CD4-positive, alpha-beta T cell treated with Interleukin-15 for 4 hours (primary cell): ENCODE measurements around the gene FGF8.

ENCODE experiments used
- DNase-seq: peaks from one replicate; pipeline ENCODE4 v3.0.0-alpha.2; 2020; ENCODE audit warnings: low spot score

Gene FGF8

GRCh38 chr10:101725296-101726114 lies 50.4 kb downstream of the FGF8 start:
- no peak for DNase-seq

GRCh38 chr10:101724446-101724845 lies 51.5 kb downstream of the FGF8 start:
- DNase-seq, result no peak

- no peak for DNase-seq
Observed at GRCh38 chr10:101723176-101723575, 52.7 kb downstream of the FGF8 start.

GRCh38 chr10:101721806-101722205 lies 54.1 kb downstream of the FGF8 start:
- DNase-seq, result no peak

- DNase-seq, result no peak
Observed at GRCh38 chr10:101720606-101721230, 55.2 kb downstream of the FGF8 start.
